ENCODE measurements around the gene GRIFIN. TPM values are rescaled to one million over a fixed set of nuclear protein-coding genes. Genes with fewer than 3 reads are reported as not detected.

The GRIFIN gene
- total and polyA plus RNA-seq, 9 of the 15 experiments (the other 6 are each of a cell fraction or from before 2014, with no cell fraction given), result not detected

DNA sequence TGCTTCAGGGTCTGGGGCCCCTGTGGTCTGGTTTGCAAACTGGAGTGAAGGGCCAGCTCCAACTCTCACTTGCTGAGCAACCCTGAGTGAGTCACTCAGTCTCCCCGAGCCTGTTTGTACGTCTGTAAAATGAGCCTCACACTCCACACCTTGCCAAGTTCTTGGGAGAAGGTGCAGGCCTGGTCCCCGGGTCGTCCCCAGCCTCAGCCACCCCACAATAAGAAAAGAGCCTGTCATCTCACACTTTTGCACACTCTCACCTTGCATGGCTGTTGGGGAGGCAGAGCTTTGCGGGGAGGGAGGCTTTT lies 5.2 kb downstream of the GRIFIN start:
- ATAC-seq, result no peak
- Histone ChIP-seq H4K20me1 (replicated peaks; ENCODE audit: control insufficient read depth, insufficient read depth, low read length) (peaks cover 6% of the 10 kb centered on the region; the same call in 1 of the 2 replicates), H3K4me1 (replicated peaks in 1 of 2; ENCODE audit: control insufficient read depth in 2 of 2, insufficient read depth in 2 of 2, low read length in 2 of 2) (peaks cover 0 to 39% of the 10 kb centered on the region in 2 experiments; a peak in 2 of 5 replicates), H3K27me3 (ENCODE audit: control insufficient read depth in 2 of 2, insufficient read depth in 2 of 2, low read length in 2 of 2) (peaks cover 0 to 21% of the 10 kb centered on the region in 2 experiments; a peak in 4 of 5 replicates), H3K9ac (ENCODE audit: insufficient read depth in 1 of 2, low read depth in 2 of 2, low read length in 2 of 2) (no peak overlapping the region), H3K79me2 (ENCODE audit: control insufficient read depth, insufficient read depth, low read length) (no peaks in the 10 kb centered on the region), H3K9me3 (replicated peaks; ENCODE audit: control insufficient read depth, insufficient read depth, low read depth, low read length) (no peaks in the 10 kb centered on the region), H2AFZ (ENCODE audit: low read depth, low read length) (no peak overlapping the region), H3K4me2 (ENCODE audit: insufficient read depth, low read length) (no peak overlapping the region), H3K9me1 (ENCODE audit: control insufficient read depth, insufficient read depth, low read length) (no peaks in the 10 kb centered on the region), H3K27ac (ENCODE audit: extremely low read depth, low read depth, low read length) (no peak overlapping the region), H3K36me3 (ENCODE audit: control insufficient read depth, insufficient read depth, low read length) (no peaks in the 10 kb centered on the region), H3K4me3 (no peak overlapping the region)
- CTCF ChIA-PET (ENCODE audit: low intra/inter-chr PET ratio), result no interaction called here
- POLR2A ChIA-PET, result interaction anchor here (1.9 kb wide), 1 partner anchor 12 kb away, joined by 6 read pairs; no protein-coding TSS in a partner anchor
- DNase-seq (ENCODE audit: extremely low read depth in 1 of 4, low spot score in 3 of 4), result no peak
- intact Hi-C loops (cut with micrococcal nuclease) (loop anchor here (10.0 kb wide), 1 partner anchor 194 kb away; no protein-coding TSS in a partner anchor), in situ Hi-C loops (cut with MboI) (no loop called here)
- BruUV-seq (replicated peaks), result no TSS peak
- no peak for FAIRE-seq
- 8% methylated on average over 5 of the region's 5 CpGs for WGBS (ENCODE audit: insufficient coverage, low coverage, missing lambda C conversion rate)
- TF ChIP-seq CBX5 (IDR thresholded peaks at IDR 0.05; ENCODE audit: borderline replicate concordance, low read depth), result no peak
- no peak for TF ChIP-seq ELF1 (tag; IDR thresholded peaks at IDR 0.05)
- no peak for TF ChIP-seq E2F3 (CRISPR knock-in tag; IDR thresholded peaks at IDR 0.05)
- no peak for TF ChIP-seq ILF3 (IDR thresholded peaks at IDR 0.05; ENCODE audit: borderline replicate concordance)
- no peak for TF ChIP-seq ZNF165 (CRISPR knock-in tag; IDR thresholded peaks at IDR 0.05; ENCODE audit: borderline replicate concordance)
- no peak for TF ChIP-seq ZNF282 (CRISPR knock-in tag; IDR thresholded peaks at IDR 0.05)
- TF ChIP-seq, protein P1, sequence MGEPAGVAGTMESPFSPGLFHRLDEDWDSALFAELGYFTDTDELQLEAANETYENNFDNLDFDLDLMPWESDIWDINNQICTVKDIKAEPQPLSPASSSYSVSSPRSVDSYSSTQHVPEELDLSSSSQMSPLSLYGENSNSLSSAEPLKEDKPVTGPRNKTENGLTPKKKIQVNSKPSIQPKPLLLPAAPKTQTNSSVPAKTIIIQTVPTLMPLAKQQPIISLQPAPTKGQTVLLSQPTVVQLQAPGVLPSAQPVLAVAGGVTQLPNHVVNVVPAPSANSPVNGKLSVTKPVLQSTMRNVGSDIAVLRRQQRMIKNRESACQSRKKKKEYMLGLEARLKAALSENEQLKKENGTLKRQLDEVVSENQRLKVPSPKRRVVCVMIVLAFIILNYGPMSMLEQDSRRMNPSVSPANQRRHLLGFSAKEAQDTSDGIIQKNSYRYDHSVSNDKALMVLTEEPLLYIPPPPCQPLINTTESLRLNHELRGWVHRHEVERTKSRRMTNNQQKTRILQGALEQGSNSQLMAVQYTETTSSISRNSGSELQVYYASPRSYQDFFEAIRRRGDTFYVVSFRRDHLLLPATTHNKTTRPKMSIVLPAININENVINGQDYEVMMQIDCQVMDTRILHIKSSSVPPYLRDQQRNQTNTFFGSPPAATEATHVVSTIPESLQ (CRISPR knock-in tag; IDR thresholded peaks at IDR 0.05), result no peak
- TF ChIP-seq TBP (optimal IDR thresholded peaks at IDR 0.05; ENCODE audit: low read depth, low read length), result no peak
- TF ChIP-seq HOXB6 (CRISPR knock-in tag; IDR thresholded peaks at IDR 0.05; ENCODE audit: borderline replicate concordance), result no peak
- TF ChIP-seq ZKSCAN1 (IDR thresholded peaks at IDR 0.05; ENCODE audit: low read depth, low read length), result no peak
- TF ChIP-seq JUNB (CRISPR knock-in tag; conservative IDR thresholded peaks at IDR 0.05), result no peak
- TF ChIP-seq MCM5 (IDR thresholded peaks at IDR 0.05; ENCODE audit: low read depth), result no peak
- TF ChIP-seq TEAD4 (IDR thresholded peaks at IDR 0.05; ENCODE audit: low read length), result no peak
- no peak for TF ChIP-seq TEAD4 (CRISPR knock-in tag; IDR thresholded peaks at IDR 0.05; ENCODE audit: borderline replicate concordance)
- TF ChIP-seq CHCHD3 (CRISPR knock-in tag; IDR thresholded peaks at IDR 0.05), result no peak
- no peak for TF ChIP-seq DDX20 (tag; IDR thresholded peaks at IDR 0.05; ENCODE audit: low read depth)
- no peak for TF ChIP-seq KLF13 (tag; IDR thresholded peaks at IDR 0.05; ENCODE audit: borderline replicate concordance, low read depth)
- no peak for TF ChIP-seq MTA1 (IDR thresholded peaks at IDR 0.05; ENCODE audit: borderline replicate concordance)
